ENCODE data around the gene RIC3. TPM values are rescaled to one million over a fixed set of nuclear protein-coding genes. Genes with fewer than 3 reads are reported as not detected.

Gene RIC3
- total and polyA plus RNA-seq, 10 donors = 11.6 to 32.7 (median 23.3) TPM

GRCh38 chr11:8096575-8096974, 72.2 kb downstream of the RIC3 start:
- intact Hi-C loops (cut with DNase I; ENCODE audit: low total_unique reads) = loop anchor here (10.0 kb wide), 1 partner anchor 62 kb away; no protein-coding TSS in a partner anchor
- DNase-seq = peak; percentile 23
- TF ChIP-seq POLR2AphosphoS5 (IDR thresholded peaks at IDR 0.05) (no peak), POLR2A (IDR thresholded peaks at IDR 0.05) (no peak), CTCF (IDR thresholded peaks at IDR 0.05 in 8 of 11, conservative IDR thresholded peaks at IDR 0.05 in 3 of 11) (no peak)
- Histone ChIP-seq H3K27ac (no peak overlapping the region), H3K4me3 (no peak overlapping the region), H3K36me3 (peaks cover 0 to 16% (median 2%) of the 10 kb centered on the region in 6 donors), H3K9me3 (no peaks in the 10 kb centered on the region), H3K27me3 (replicated peaks in 1 of 7) (no peaks in the 10 kb centered on the region), H3K4me1 (peaks cover 0 to 6% (median 0%) of the 10 kb centered on the region in 6 donors)
- 66 to 79% (median 75%) methylated on average over 5 to 6 of the region's 6 CpGs for WGBS, 5 donors

GRCh38 chr11:8095806-8096522, 72.9 kb downstream of the RIC3 start:
- DNase-seq = peak; percentile 61
- H3K4me3 ChIP-seq = no peak overlapping the region
- H3K27ac ChIP-seq = no peak overlapping the region
- H3K36me3 ChIP-seq = peaks cover 0 to 10% (median 0%) of the 10 kb centered on the region in 6 donors
- no peaks in the 10 kb centered on the region for H3K27me3 ChIP-seq (replicated peaks in 1 of 7)
- no peak for TF ChIP-seq POLR2A (IDR thresholded peaks at IDR 0.05)
- no peak for TF ChIP-seq CTCF (IDR thresholded peaks at IDR 0.05 in 8 of 11, conservative IDR thresholded peaks at IDR 0.05 in 3 of 11)
- TF ChIP-seq POLR2AphosphoS5 (IDR thresholded peaks at IDR 0.05) = no peak
- H3K9me3 ChIP-seq = no peaks in the 10 kb centered on the region
- intact Hi-C loops (cut with DNase I; ENCODE audit: low total_unique reads) = loop anchor here (10.0 kb wide), 1 partner anchor 61 kb away; no protein-coding TSS in a partner anchor
- 66 to 83% (median 73%) methylated on average over 5 of the region's 5 CpGs for WGBS, 5 donors
- peaks cover 0 to 6% (median 0%) of the 10 kb centered on the region in 6 donors for H3K4me1 ChIP-seq

GRCh38 chr11:8095371-8095770, 73.5 kb downstream of the RIC3 start:
- peak; percentile 69 for DNase-seq
- TF ChIP-seq CTCF (IDR thresholded peaks at IDR 0.05 in 8 of 11, conservative IDR thresholded peaks at IDR 0.05 in 3 of 11) (no peak), POLR2A (IDR thresholded peaks at IDR 0.05) (no peak), POLR2AphosphoS5 (IDR thresholded peaks at IDR 0.05) (no peak)
- 42 to 74% (median 54%) methylated on average over 4 to 12 of the region's 12 CpGs for WGBS, 5 donors
- Histone ChIP-seq H3K27me3 (replicated peaks in 1 of 7) (no peaks in the 10 kb centered on the region), H3K4me1 (peaks cover 0 to 6% (median 0%) of the 10 kb centered on the region in 6 donors), H3K9me3 (no peaks in the 10 kb centered on the region), H3K27ac (no peak overlapping the region), H3K4me3 (no peak overlapping the region), H3K36me3 (peaks cover 0 to 4% (median 0%) of the 10 kb centered on the region in 6 donors)
- intact Hi-C loops (cut with DNase I; ENCODE audit: low total_unique reads) = loop anchor here (10.0 kb wide), 1 partner anchor 61 kb away; no protein-coding TSS in a partner anchor

- intact Hi-C loops (cut with DNase I; ENCODE audit: low total_unique reads) = loop anchor here (10.0 kb wide), 1 partner anchor 60 kb away; no protein-coding TSS in a partner anchor
- peaks cover 0 to 6% (median 0%) of the 10 kb centered on the region in 6 donors for H3K4me1 ChIP-seq
- peaks cover 0 to 6% (median 0%) of the 10 kb centered on the region in 7 donors for H3K27me3 ChIP-seq (replicated peaks in 1 of 7)
- DNase-seq = peak; percentile 67
- no peaks in the 10 kb centered on the region for H3K36me3 ChIP-seq
- no peaks in the 10 kb centered on the region for H3K9me3 ChIP-seq
- TF ChIP-seq CTCF (IDR thresholded peaks at IDR 0.05 in 8 of 11, conservative IDR thresholded peaks at IDR 0.05 in 3 of 11) (no peak), POLR2A (IDR thresholded peaks at IDR 0.05) (no peak), POLR2AphosphoS5 (IDR thresholded peaks at IDR 0.05) (no peak)
- H3K4me3 ChIP-seq = no peak overlapping the region
- 88 to 94% (median 89%) methylated on average over 10 to 11 of the region's 11 CpGs for WGBS, 5 donors
- H3K27ac ChIP-seq = no peak overlapping the region
Measured at GRCh38 chr11:8094656-8095055, 74.2 kb downstream of the RIC3 start.
